Measurements from ENCODE around the gene PUM2. TPM values are rescaled to one million over a fixed set of nuclear protein-coding genes. Genes with fewer than 3 reads are reported as not detected.

PUM2 gene
- total RNA-seq, 2 donors from 2014 or later: 114 to 126 TPM

DNA sequence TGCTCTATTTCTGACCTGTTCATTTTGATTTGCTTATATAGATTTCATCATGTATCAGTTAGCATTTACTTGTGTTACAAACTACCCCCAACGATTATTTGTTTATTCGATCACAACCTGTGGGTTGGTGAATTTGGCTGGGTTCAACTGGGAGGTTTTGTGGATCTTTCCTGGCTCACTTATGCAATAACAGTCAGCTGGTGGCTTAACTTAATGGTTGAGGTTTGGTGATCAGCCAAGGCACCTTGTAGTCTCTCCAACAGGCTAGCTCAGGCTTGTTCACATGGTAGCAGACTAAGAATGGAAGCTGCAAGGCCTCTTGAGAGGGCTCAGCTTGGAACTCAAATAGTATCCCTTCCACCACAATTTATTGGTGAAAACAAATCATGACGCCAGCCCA, 5.4 kb upstream of the PUM2 start:
- Mint-ChIP-seq H3K4me3 (no peak overlapping the region), H3K36me3 (ENCODE audit: low read depth) (no peaks in the 10 kb centered on the region), H3K4me1 (no peaks in the 10 kb centered on the region), H3K27ac (no peak overlapping the region), H3K27me3 (ENCODE audit: insufficient read depth) (no peaks in the 10 kb centered on the region), H3K9me3 (no peaks in the 10 kb centered on the region)
- Histone ChIP-seq H3K9ac (ENCODE audit: extremely low read depth, low read length, poor library complexity, severe bottlenecking) (no peak overlapping the region), H3K4me1 (ENCODE audit: control insufficient read depth, insufficient read depth, low read length) (peaks cover 4% of the 10 kb centered on the region), H3K4me3 (ENCODE audit: low read length) (no peak overlapping the region), H3K27ac (ENCODE audit: low read depth, low read length) (no peak overlapping the region), H3K9me3 (ENCODE audit: control insufficient read depth, low read length) (no peaks in the 10 kb centered on the region), H3K27me3 (ENCODE audit: control insufficient read depth, insufficient read depth, low read length, poor library complexity, severe bottlenecking) (no peaks in the 10 kb centered on the region), H3K36me3 (ENCODE audit: control insufficient read depth, insufficient read depth, low read length) (no peaks in the 10 kb centered on the region)
- WGBS, 2 experiments (ENCODE audit: insufficient coverage in 1 of 2, insufficient read length in 1 of 2): 60 to 87% methylated on average over 2 to 3 of the region's 3 CpGs
- TF ChIP-seq, protein P1, sequence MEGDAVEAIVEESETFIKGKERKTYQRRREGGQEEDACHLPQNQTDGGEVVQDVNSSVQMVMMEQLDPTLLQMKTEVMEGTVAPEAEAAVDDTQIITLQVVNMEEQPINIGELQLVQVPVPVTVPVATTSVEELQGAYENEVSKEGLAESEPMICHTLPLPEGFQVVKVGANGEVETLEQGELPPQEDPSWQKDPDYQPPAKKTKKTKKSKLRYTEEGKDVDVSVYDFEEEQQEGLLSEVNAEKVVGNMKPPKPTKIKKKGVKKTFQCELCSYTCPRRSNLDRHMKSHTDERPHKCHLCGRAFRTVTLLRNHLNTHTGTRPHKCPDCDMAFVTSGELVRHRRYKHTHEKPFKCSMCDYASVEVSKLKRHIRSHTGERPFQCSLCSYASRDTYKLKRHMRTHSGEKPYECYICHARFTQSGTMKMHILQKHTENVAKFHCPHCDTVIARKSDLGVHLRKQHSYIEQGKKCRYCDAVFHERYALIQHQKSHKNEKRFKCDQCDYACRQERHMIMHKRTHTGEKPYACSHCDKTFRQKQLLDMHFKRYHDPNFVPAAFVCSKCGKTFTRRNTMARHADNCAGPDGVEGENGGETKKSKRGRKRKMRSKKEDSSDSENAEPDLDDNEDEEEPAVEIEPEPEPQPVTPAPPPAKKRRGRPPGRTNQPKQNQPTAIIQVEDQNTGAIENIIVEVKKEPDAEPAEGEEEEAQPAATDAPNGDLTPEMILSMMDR (conservative IDR thresholded peaks at IDR 0.05): no peak
- DNase-seq: no peak

DNA sequence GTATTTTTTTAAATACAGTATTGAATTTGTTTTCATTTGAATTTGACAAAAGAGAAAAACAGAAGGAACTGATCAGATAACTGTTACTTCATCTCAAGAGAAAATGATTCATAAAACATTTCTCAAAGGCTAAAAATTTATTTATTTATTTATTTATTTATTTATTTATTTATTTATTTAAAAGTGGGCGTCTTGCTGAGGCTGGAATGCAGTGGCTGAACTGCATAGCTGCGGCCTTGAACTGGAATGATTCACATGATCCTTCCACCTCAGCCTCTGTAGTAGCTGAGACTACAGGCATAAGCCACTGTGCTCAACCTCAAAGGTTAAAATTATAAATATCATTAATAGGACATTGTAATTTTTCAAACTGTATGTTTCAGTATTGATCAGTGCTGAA, 4.5 kb upstream of the PUM2 start:
- no peak overlapping the region for H3K27ac Mint-ChIP-seq
- no peaks in the 10 kb centered on the region for H3K9me3 Mint-ChIP-seq
- no peak for DNase-seq
- H3K36me3 Mint-ChIP-seq (ENCODE audit: low read depth): no peaks in the 10 kb centered on the region
- no peak overlapping the region for H3K4me3 Mint-ChIP-seq
- TF ChIP-seq, protein P1 (conservative IDR thresholded peaks at IDR 0.05): no peak
- no peaks in the 10 kb centered on the region for H3K4me1 Mint-ChIP-seq
- no peaks in the 10 kb centered on the region for H3K27me3 Mint-ChIP-seq (ENCODE audit: insufficient read depth)
- WGBS, 2 experiments (ENCODE audit: insufficient coverage in 1 of 2, insufficient read length in 1 of 2): 91% methylated on average over 2 of the region's 2 CpGs; no CpG with 5 or more reads in 1 of the 2 experiments
- Histone ChIP-seq H3K9ac (ENCODE audit: extremely low read depth, low read length, poor library complexity, severe bottlenecking) (no peak overlapping the region), H3K4me3 (ENCODE audit: low read length) (no peak overlapping the region), H3K36me3 (ENCODE audit: control insufficient read depth, insufficient read depth, low read length) (no peaks in the 10 kb centered on the region), H3K27me3 (ENCODE audit: control insufficient read depth, insufficient read depth, low read length, poor library complexity, severe bottlenecking) (no peaks in the 10 kb centered on the region), H3K9me3 (ENCODE audit: control insufficient read depth, low read length) (no peaks in the 10 kb centered on the region), H3K27ac (ENCODE audit: low read depth, low read length) (no peak overlapping the region), H3K4me1 (ENCODE audit: control insufficient read depth, insufficient read depth, low read length) (peaks cover 4% of the 10 kb centered on the region)

DNA sequence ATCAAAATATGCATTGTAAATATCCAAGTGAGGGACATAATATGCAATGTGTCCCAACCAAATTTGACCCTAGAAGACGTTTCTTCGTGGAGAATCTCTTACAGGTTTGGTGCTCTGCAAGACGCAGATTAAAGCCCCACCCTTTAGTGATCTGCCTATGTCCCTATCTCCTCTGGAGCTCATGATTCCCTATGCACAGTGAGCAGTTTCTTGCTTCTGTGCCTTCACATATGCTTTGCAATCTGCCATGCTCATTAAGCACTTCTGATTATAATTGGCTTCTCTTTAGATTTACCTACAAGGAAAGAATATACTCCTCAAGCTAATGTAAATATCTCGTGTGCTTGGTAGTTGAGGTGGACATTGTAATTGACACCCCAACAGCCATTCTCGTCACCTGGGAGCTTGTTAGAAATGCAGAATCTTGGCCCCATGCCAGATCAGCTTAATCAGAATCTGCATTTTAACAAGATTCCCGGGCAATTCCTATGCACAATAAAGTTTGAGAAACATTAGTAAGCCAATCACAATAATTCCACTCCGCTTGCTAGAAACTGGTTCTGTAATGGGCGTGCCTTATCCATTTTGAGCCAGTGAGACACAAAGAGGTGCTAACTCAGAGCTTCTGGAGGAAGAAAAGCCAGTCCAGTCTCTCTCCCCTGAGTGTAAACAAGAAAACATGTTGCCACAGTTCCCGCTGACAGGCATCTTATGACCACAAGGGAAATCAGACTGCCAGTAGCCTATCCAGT, 2.8 kb upstream of the PUM2 start:
- no peak overlapping the region for H3K27ac ChIP-seq (ENCODE audit: low read depth, low read length)
- H3K36me3 Mint-ChIP-seq (ENCODE audit: low read depth): peaks cover 4% of the 10 kb centered on the region
- no peak overlapping the region for H3K4me3 Mint-ChIP-seq
- peaks cover 8% of the 10 kb centered on the region for H3K4me1 Mint-ChIP-seq
- peak; percentile 59 for DNase-seq
- H3K9me3 Mint-ChIP-seq: no peaks in the 10 kb centered on the region
- WGBS, 2 experiments (ENCODE audit: insufficient coverage in 1 of 2, insufficient read length in 1 of 2): 88 to 89% methylated on average over 8 to 9 of the region's 9 CpGs
- H3K4me1 ChIP-seq (ENCODE audit: control insufficient read depth, insufficient read depth, low read length): peaks cover 5% of the 10 kb centered on the region
- peak overlapping the region; percentile 22 for H3K27ac Mint-ChIP-seq
- no peak overlapping the region for H3K4me3 ChIP-seq (ENCODE audit: low read length)
- H3K9ac ChIP-seq (ENCODE audit: extremely low read depth, low read length, poor library complexity, severe bottlenecking): no peak overlapping the region
- H3K27me3 ChIP-seq (ENCODE audit: control insufficient read depth, insufficient read depth, low read length, poor library complexity, severe bottlenecking): no peaks in the 10 kb centered on the region
- H3K9me3 ChIP-seq (ENCODE audit: control insufficient read depth, low read length): no peaks in the 10 kb centered on the region
- no peaks in the 10 kb centered on the region for H3K36me3 ChIP-seq (ENCODE audit: control insufficient read depth, insufficient read depth, low read length)
- TF ChIP-seq, protein P1 (conservative IDR thresholded peaks at IDR 0.05): no peak
- H3K27me3 Mint-ChIP-seq (ENCODE audit: insufficient read depth): no peaks in the 10 kb centered on the region

Measured in endodermal cell (in vitro differentiated cells).